Purkinje cell (primary cell): ENCODE measurements around the gene ESR2. TPM values are rescaled to one million over a fixed set of nuclear protein-coding genes. Genes with fewer than 3 reads are reported as not detected.

Source experiments
- polyA plus RNA-seq: library from polyadenylated mRNA; unstranded; fragments of >200 nt; fragmentation: Nextera tagmentation; gene quantifications from 2 replicates; pipeline ENCODE4 v1.2.1, GENCODE V29; 2014

Gene ESR2
- polyA plus RNA-seq, result 0.09 TPM in 1 of 2 replicates, not detected in the other

DNA sequence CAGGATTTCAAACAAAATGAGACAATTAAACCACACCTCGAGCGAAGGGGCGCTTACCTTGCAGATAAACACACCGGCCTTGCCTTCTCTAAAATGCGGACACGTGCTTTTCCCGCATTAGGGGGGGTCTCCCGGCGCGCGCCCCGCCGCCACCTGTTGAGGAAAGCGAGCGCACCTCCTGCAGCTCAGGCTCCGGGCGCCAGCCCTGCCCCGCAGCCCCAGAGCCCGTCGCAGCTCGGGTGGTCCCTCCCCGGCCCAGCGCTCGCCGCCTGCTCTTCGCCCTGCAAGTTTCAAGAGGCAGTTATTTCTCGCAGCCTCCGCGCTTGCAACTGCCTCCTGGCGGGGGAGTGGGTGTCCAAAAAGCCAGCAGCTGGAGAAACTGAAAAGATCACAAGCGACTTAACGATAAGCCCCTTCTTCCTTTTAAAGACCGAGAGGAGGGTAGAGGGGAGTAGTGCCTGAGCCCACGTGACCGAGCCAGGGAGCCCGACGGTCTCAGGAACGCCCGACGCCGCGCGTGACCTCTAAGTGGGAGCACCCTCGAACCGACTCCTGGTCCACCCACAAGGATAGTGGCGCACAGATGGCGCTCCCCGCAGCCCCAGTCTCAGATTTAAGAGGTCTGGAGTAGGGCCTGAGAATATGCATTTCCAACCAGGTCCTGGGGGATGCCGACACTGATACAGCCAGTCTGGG is at the start of gene ESR2:
ESR2 (minus strand) TSS at position 396 of the 696 bp plus-strand sequence. CDS start 11,386 bp downstream, outside the sequence.

Other genes starting within 250 kb of the ESR2 start
- gene MTHFD1, start 94.0 kb upstream of the ESR2 start, polyA plus RNA-seq, result 32.2 and 36.5 TPM in 2 replicates
- gene AKAP5, start 171.1 kb upstream of the ESR2 start, polyA plus RNA-seq, result 0.28 and 3.8 TPM in 2 replicates
- gene ZBTB25, start 209.5 kb upstream of the ESR2 start, polyA plus RNA-seq, result 15.8 and 18.6 TPM in 2 replicates
- gene ZBTB1, start 210.4 kb upstream of the ESR2 start, polyA plus RNA-seq, result 10.3 and 14.3 TPM in 2 replicates
- gene HSPA2, start 246.4 kb upstream of the ESR2 start, polyA plus RNA-seq, result 0.14 and 0.35 TPM in 2 replicates